Fibroblast of skin of back (primary cell): ENCODE data around the gene BORA.
"Not testable (repeated sequence)": the region's sequence is repeated elsewhere in the genome, so short reads cannot be mapped to it uniquely, and the experiment has no call there.

Source experiments
- DNase-seq: peaks from one replicate; pipeline ENCODE4 v3.0.0-alpha.2; 2013

BORA gene

GRCh38 chr13:72774019-72774418 is 46.3 kb downstream of the BORA start:
- no peak for DNase-seq

- DNase-seq, result peak; percentile 99
These were observed 54.0 kb downstream of the BORA start, which contains the start of the genes DIS3 and PIBF1 for GRCh38 chr13:72781451-72782439. TSS of gene DIS3 (minus strand) at chr13:72781900. CDS start at chr13:72781832, 68 bp downstream. TSS of gene PIBF1 (plus strand) at chr13:72782133. CDS start at chr13:72783470, 1,337 bp downstream.

GRCh38 chr13:72782717-72783116 is 55.0 kb downstream of the BORA start:
- DNase-seq, result peak; percentile 5

GRCh38 chr13:72784679-72785078 is 57.0 kb downstream of the BORA start:
- DNase-seq, result not testable (repeated sequence)

- no peak for DNase-seq
These were observed 61.1 kb downstream of the BORA start for GRCh38 chr13:72788831-72789230.

- no peak for DNase-seq
These were observed 64.9 kb downstream of the BORA start for GRCh38 chr13:72792640-72793039.

GRCh38 chr13:72798817-72799216 is 71.1 kb downstream of the BORA start:
- DNase-seq, result no peak

GRCh38 chr13:72804301-72804700 is 76.6 kb downstream of the BORA start:
- no peak for DNase-seq
